Measurements from ENCODE around the gene TPO.

- TF ChIP-seq CTCF (IDR thresholded peaks at IDR 0.05; ENCODE audit: poor library complexity, severe bottlenecking) (no peak), POLR2AphosphoS5 (IDR thresholded peaks at IDR 0.05) (no peak), EZH2 (IDR thresholded peaks at IDR 0.05; ENCODE audit: borderline replicate concordance, insufficient read depth, low read length, poor library complexity, severe bottlenecking) (no peak), RAD21 (conservative IDR thresholded peaks at IDR 0.05) (no peak), EP300 (conservative IDR thresholded peaks at IDR 0.05; ENCODE audit: poor library complexity, severe bottlenecking) (no peak)
Observed at GRCh38 chr2:1462994-1463393, 49.7 kb downstream of the TPO start.
